Fibroblast of mammary gland (primary cell): ENCODE data around the gene TENT4A.
A peak's percentile ranks its signal among the peaks of the same experiment; 100 is the strongest.

Experiments
- DNase-seq: peaks from one replicate; pipeline ENCODE4 v3.0.0-alpha.2; 2010; ENCODE audit warnings: low read depth
- H3K4me3 ChIP-seq: 2 replicates; pipeline ENCODE4 v1.5.1; 2011; ENCODE audit warnings: low read depth, mild to moderate bottlenecking, low read length, moderate library complexity; ENCODE audit not compliant: control insufficient read depth
- CTCF ChIP-seq: conservative IDR thresholded peaks from 2 replicates; pipeline ENCODE4 v1.5.1; 2011; ENCODE audit warnings: low read depth, low read length, inconsistent platforms; ENCODE audit not compliant: control insufficient read depth, insufficient read depth

The TENT4A gene

GRCh38 chr5:6728795-6729183 is 15.6 kb downstream of the TENT4A start:
- H3K4me3 ChIP-seq = no peak overlapping the region
- no peak for DNase-seq
- TF ChIP-seq CTCF = no peak

- H3K4me3 ChIP-seq = no peak overlapping the region
- DNase-seq = no peak
- TF ChIP-seq CTCF = no peak
These were observed 16.4 kb downstream of the TENT4A start for GRCh38 chr5:6729386-6730310.

- H3K4me3 ChIP-seq = no peak overlapping the region
These were observed 17.2 kb downstream of the TENT4A start for GRCh38 chr5:6730407-6730806.

GRCh38 chr5:6730807-6731206 is 17.6 kb downstream of the TENT4A start:
- DNase-seq = no peak
- no peak overlapping the region for H3K4me3 ChIP-seq
- no peak for TF ChIP-seq CTCF

More at GRCh38 chr5:6730407-6730806, 17.2 kb downstream of the TENT4A start:
- no peak for DNase-seq
- TF ChIP-seq CTCF = no peak

- no peak overlapping the region for H3K4me3 ChIP-seq
- TF ChIP-seq CTCF = no peak
- DNase-seq = peak; percentile 64
These were observed 18.4 kb downstream of the TENT4A start for GRCh38 chr5:6731465-6732237.

- TF ChIP-seq CTCF = no peak
- DNase-seq = peak; percentile 81
- peak overlapping the region; percentile 21 for H3K4me3 ChIP-seq
These were observed 19.6 kb downstream of the TENT4A start for GRCh38 chr5:6732634-6733410.
